ENCODE results near the gene MYLK. TPM values are rescaled to one million over a fixed set of nuclear protein-coding genes. Genes with fewer than 3 reads are reported as not detected.
"Not testable (repeated sequence)": the region's sequence is repeated elsewhere in the genome, so short reads cannot be mapped to it uniquely, and the experiment has no call there.

MYLK gene
- total RNA-seq, 2 donors from 2014 or later: 4.7 to 6.6 TPM

DNA sequence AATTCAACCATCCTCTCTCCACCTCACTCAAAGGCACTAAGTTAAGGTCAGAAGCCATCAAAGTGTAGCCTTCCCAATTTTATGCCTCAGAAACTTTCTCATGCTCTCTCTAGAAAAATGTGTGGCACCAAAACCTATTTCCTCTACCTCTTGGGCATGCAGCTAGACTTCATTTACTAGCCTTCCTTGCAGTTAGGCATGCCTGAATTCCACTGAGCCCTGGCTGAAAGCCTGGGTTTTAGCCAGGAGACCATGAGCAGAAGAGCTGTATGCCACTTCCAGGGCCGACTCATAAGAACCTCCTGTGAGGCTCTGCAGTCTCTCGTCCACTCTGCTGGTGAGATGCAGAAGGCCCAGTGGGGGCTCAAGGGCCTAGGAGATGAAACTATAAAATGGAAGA is 145.0 kb downstream of the MYLK start:
- H3K4me3 ChIP-seq (ENCODE audit: low read length): no peak overlapping the region
- peaks cover 1% of the 10 kb centered on the region for H3K27me3 Mint-ChIP-seq (ENCODE audit: insufficient read depth)
- no peaks in the 10 kb centered on the region for H3K9me3 ChIP-seq (ENCODE audit: control insufficient read depth, low read length)
- no peaks in the 10 kb centered on the region for H3K27me3 ChIP-seq (ENCODE audit: control insufficient read depth, insufficient read depth, low read length, poor library complexity, severe bottlenecking)
- TF ChIP-seq, protein P1, sequence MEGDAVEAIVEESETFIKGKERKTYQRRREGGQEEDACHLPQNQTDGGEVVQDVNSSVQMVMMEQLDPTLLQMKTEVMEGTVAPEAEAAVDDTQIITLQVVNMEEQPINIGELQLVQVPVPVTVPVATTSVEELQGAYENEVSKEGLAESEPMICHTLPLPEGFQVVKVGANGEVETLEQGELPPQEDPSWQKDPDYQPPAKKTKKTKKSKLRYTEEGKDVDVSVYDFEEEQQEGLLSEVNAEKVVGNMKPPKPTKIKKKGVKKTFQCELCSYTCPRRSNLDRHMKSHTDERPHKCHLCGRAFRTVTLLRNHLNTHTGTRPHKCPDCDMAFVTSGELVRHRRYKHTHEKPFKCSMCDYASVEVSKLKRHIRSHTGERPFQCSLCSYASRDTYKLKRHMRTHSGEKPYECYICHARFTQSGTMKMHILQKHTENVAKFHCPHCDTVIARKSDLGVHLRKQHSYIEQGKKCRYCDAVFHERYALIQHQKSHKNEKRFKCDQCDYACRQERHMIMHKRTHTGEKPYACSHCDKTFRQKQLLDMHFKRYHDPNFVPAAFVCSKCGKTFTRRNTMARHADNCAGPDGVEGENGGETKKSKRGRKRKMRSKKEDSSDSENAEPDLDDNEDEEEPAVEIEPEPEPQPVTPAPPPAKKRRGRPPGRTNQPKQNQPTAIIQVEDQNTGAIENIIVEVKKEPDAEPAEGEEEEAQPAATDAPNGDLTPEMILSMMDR (conservative IDR thresholded peaks at IDR 0.05): no peak
- peaks cover 6% of the 10 kb centered on the region for H3K36me3 Mint-ChIP-seq (ENCODE audit: low read depth)
- no peak overlapping the region for H3K9ac ChIP-seq (ENCODE audit: extremely low read depth, low read length, poor library complexity, severe bottlenecking)
- no peak overlapping the region for H3K27ac Mint-ChIP-seq
- no peak for DNase-seq
- 92 to 95% methylated on average over 2 of the region's 2 CpGs for WGBS, 2 experiments (ENCODE audit: insufficient coverage in 1 of 2, insufficient read length in 1 of 2)
- no peak overlapping the region for H3K4me3 Mint-ChIP-seq
- H3K36me3 ChIP-seq (ENCODE audit: control insufficient read depth, insufficient read depth, low read length): no peaks in the 10 kb centered on the region
- H3K4me1 ChIP-seq (ENCODE audit: control insufficient read depth, insufficient read depth, low read length): no peaks in the 10 kb centered on the region
- no peak overlapping the region for H3K27ac ChIP-seq (ENCODE audit: low read depth, low read length)
- no peaks in the 10 kb centered on the region for H3K9me3 Mint-ChIP-seq
- no peaks in the 10 kb centered on the region for H3K4me1 Mint-ChIP-seq

- DNase-seq; H3K27me3 Mint-ChIP-seq (ENCODE audit: insufficient read depth); H3K27ac ChIP-seq (ENCODE audit: low read depth, low read length); H3K9me3 ChIP-seq (ENCODE audit: control insufficient read depth, low read length); H3K27ac Mint-ChIP-seq; H3K36me3 ChIP-seq (ENCODE audit: control insufficient read depth, insufficient read depth, low read length); H3K27me3 ChIP-seq (ENCODE audit: control insufficient read depth, insufficient read depth, low read length, poor library complexity, severe bottlenecking); H3K4me3 Mint-ChIP-seq; H3K4me1 ChIP-seq (ENCODE audit: control insufficient read depth, insufficient read depth, low read length); H3K4me1 Mint-ChIP-seq; H3K9ac ChIP-seq (ENCODE audit: extremely low read depth, low read length, poor library complexity, severe bottlenecking); H3K4me3 ChIP-seq (ENCODE audit: low read length); H3K9me3 Mint-ChIP-seq; H3K36me3 Mint-ChIP-seq (ENCODE audit: low read depth): not testable (repeated sequence)
- 95 to 97% methylated on average over 3 to 5 of the region's 5 CpGs for WGBS, 2 experiments (ENCODE audit: insufficient coverage in 1 of 2, insufficient read length in 1 of 2)
Observed at GRCh38 chr3:123738522-123738921, 145.6 kb downstream of the MYLK start.

DNA sequence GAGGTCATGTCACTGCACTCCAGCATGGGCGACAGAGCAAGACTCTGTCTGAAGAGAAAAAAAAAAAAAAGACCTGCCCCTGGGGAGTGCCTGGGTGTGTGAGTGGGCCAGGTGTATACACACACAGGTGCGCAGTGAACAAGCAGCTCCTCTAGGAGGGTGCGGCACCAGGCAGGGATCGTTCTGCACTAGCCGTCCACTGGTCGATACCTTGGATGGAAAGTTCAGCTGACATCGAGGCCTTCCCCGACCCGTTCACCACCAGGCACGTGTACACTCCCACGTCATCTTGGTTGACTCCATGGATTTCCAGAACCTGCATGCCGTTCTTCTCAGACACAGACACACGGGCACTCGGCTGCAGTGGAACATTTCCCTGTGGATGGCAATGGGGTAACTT is 147.0 kb downstream of the MYLK start:
- no peaks in the 10 kb centered on the region for H3K27me3 ChIP-seq (ENCODE audit: control insufficient read depth, insufficient read depth, low read length, poor library complexity, severe bottlenecking)
- no peak overlapping the region for H3K27ac ChIP-seq (ENCODE audit: low read depth, low read length)
- no peak overlapping the region for H3K9ac ChIP-seq (ENCODE audit: extremely low read depth, low read length, poor library complexity, severe bottlenecking)
- H3K9me3 ChIP-seq (ENCODE audit: control insufficient read depth, low read length): no peaks in the 10 kb centered on the region
- Mint-ChIP-seq H3K4me3 (no peak overlapping the region), H3K9me3 (no peaks in the 10 kb centered on the region), H3K27ac (no peak overlapping the region), H3K36me3 (ENCODE audit: low read depth) (peaks cover 6% of the 10 kb centered on the region), H3K4me1 (no peaks in the 10 kb centered on the region), H3K27me3 (ENCODE audit: insufficient read depth) (peaks cover 1% of the 10 kb centered on the region)
- H3K4me3 ChIP-seq (ENCODE audit: low read length): no peak overlapping the region
- WGBS, 2 experiments (ENCODE audit: insufficient coverage in 1 of 2, insufficient read length in 1 of 2): 96% methylated on average over 14 of the region's 14 CpGs
- TF ChIP-seq, protein P1 (conservative IDR thresholded peaks at IDR 0.05): no peak
- H3K36me3 ChIP-seq (ENCODE audit: control insufficient read depth, insufficient read depth, low read length): no peaks in the 10 kb centered on the region
- H3K4me1 ChIP-seq (ENCODE audit: control insufficient read depth, insufficient read depth, low read length): no peaks in the 10 kb centered on the region
- DNase-seq: no peak

GRCh38 chr3:123735456-123735855 is 148.7 kb downstream of the MYLK start:
- Histone ChIP-seq H3K4me3 (ENCODE audit: low read length) (no peak overlapping the region), H3K9ac (ENCODE audit: extremely low read depth, low read length, poor library complexity, severe bottlenecking) (no peak overlapping the region), H3K27me3 (ENCODE audit: control insufficient read depth, insufficient read depth, low read length, poor library complexity, severe bottlenecking) (no peaks in the 10 kb centered on the region), H3K9me3 (ENCODE audit: control insufficient read depth, low read length) (no peaks in the 10 kb centered on the region), H3K36me3 (ENCODE audit: control insufficient read depth, insufficient read depth, low read length) (no peaks in the 10 kb centered on the region), H3K4me1 (ENCODE audit: control insufficient read depth, insufficient read depth, low read length) (no peaks in the 10 kb centered on the region), H3K27ac (ENCODE audit: low read depth, low read length) (no peak overlapping the region)
- DNase-seq: no peak
- Mint-ChIP-seq H3K9me3 (no peaks in the 10 kb centered on the region), H3K27me3 (ENCODE audit: insufficient read depth) (peaks cover 1% of the 10 kb centered on the region), H3K4me1 (no peaks in the 10 kb centered on the region), H3K27ac (no peak overlapping the region), H3K4me3 (no peak overlapping the region), H3K36me3 (ENCODE audit: low read depth) (peaks cover 6% of the 10 kb centered on the region)
- TF ChIP-seq, protein P1 (conservative IDR thresholded peaks at IDR 0.05): no peak
- WGBS, 2 experiments (ENCODE audit: insufficient coverage in 1 of 2, insufficient read length in 1 of 2): 83% methylated on average over 2 of the region's 2 CpGs; no CpG with 5 or more reads in 1 of the 2 experiments

Data from endodermal cell (in vitro differentiated cells).